D721Med (cell line): ENCODE measurements around the gene LRRC37A3.
A peak's percentile ranks its signal among the peaks of the same experiment; 100 is the strongest.
"Not testable (repeated sequence)": the region's sequence is repeated elsewhere in the genome, so short reads cannot be mapped to it uniquely, and the experiment has no call there.

ENCODE experiments used
- DNase-seq: peaks from one replicate; pipeline ENCODE4 v3.0.0; 2011; ENCODE audit warnings: low spot score; ENCODE audit not compliant: insufficient read length
- FAIRE-seq: peaks from 2 replicates; lab custom pipeline; 2011; peaks lifted over from hg19 to GRCh38; lab: Jason Lieb, UNC
- TF ChIP-seq, protein P1 (sequence below): IDR thresholded peaks from 2 replicates; pipeline ENCODE4 v1.5.1; 2012; ENCODE audit warnings: mild to moderate bottlenecking, control low read depth; ENCODE audit not compliant: insufficient read depth; ENCODE audit errors: missing control alignments

The LRRC37A3 gene

DNA sequence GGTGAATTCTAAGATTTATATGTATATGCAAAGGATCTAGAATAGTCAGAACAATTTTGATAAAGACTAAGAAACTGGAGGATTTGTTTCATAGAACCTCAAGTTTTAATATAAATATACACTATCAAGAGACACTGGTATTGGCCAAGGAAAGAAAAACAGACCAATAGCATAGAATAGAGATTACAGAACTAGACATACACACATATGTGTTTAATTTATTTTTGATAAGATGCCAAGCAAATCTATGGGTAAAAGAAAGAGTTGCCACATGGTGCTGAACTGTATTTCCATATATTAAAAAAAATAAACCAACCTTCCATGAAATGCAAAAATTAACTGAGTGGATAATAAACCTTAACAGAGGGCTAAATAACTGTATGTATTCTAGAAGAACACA lies 27.9 kb upstream of the LRRC37A3 start:
- TF ChIP-seq, protein P1, sequence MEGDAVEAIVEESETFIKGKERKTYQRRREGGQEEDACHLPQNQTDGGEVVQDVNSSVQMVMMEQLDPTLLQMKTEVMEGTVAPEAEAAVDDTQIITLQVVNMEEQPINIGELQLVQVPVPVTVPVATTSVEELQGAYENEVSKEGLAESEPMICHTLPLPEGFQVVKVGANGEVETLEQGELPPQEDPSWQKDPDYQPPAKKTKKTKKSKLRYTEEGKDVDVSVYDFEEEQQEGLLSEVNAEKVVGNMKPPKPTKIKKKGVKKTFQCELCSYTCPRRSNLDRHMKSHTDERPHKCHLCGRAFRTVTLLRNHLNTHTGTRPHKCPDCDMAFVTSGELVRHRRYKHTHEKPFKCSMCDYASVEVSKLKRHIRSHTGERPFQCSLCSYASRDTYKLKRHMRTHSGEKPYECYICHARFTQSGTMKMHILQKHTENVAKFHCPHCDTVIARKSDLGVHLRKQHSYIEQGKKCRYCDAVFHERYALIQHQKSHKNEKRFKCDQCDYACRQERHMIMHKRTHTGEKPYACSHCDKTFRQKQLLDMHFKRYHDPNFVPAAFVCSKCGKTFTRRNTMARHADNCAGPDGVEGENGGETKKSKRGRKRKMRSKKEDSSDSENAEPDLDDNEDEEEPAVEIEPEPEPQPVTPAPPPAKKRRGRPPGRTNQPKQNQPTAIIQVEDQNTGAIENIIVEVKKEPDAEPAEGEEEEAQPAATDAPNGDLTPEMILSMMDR, result no peak
- FAIRE-seq, result no peak
- no peak for DNase-seq

DNA sequence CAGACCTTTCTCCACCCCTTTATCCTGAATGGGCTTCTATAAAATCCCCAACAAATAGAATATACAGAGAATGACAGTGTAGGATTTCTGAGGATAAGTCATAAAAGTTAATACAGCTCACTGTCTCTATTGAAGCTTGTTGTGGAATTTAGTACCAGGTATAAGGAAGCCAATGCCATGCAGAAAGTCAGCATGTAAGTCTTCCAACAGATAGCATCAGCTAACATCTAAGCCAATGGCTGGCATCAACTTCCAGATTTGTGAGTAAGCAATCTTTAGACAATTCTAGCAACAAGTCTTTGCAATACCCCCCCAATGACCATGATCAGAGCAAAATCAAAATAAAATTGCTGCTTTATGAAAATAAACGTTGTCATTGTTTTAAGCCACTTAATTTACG lies 22.5 kb upstream of the LRRC37A3 start:
- FAIRE-seq (no peak), DNase-seq (no peak)
- TF ChIP-seq, protein P1, result no peak

DNA sequence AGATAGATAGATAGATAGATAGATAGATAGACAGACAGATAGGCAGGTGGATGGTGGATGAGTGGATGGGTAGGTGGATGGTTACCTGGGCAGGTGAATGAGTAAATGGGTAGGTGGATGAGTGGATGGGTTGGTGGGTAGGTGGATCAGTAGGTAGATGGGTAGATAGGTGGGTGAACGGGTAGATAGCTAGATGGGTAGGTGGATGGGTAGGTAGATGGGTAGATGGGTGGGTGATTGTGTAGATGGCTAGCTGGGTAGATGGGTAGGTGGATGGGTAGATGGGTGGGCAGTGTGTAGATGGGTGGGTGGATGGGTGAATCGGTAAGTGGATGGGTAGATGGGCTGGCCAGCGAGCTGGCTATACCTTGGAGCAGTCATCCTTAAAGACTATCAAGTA lies 21.8 kb upstream of the LRRC37A3 start:
- FAIRE-seq (no peak), DNase-seq (no peak)
- TF ChIP-seq, protein P1, result no peak

DNA sequence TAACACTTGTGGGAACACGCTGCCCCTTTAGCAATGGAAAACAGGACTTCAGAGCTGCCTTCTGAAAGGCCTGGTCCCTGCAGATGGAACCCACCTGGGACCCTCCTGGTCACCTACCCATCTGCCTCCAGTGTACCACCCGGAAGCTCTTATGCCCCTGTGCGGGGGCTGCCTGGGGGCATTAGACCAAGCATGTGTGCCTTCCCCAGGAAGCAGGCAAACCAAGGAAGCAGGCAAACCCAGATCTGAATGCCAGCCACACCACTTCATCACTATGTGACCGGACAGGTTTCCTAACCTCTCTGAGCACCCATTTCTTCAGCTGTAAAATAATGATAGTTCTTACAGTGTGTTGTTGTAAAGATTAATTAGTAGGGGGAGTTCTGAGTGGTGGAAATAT lies 20.8 kb upstream of the LRRC37A3 start:
- TF ChIP-seq, protein P1, result no peak
- FAIRE-seq (no peak), DNase-seq (no peak)

DNA sequence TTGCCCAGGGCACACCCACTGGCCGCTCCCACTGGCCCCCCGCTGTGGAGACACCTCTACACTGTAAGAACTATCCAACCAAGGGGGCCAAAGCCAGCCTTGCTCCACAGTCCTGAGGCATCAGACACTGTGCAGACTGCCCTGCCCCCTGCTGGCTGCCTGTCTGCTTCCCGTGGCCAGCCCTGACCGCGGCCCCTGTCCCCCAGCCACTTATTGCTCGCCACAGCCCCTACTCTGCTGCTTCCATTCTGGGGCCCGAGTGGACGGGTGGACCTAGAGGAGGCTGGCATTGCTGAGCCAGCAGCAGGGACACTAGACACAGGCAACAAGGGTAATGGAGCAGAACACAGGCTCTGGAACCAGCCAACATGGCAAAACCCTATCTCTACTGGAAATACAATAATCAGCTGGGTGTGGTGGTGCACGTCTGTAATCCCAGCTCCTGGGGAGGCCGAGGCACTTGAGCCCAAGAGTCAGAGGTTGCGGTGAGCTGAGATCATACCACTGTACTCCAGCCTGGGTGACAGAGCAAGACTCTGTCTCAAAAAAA lies 19.7 kb upstream of the LRRC37A3 start:
- TF ChIP-seq, protein P1, result peak; percentile 47
- DNase-seq, result no peak
- no peak for FAIRE-seq

DNA sequence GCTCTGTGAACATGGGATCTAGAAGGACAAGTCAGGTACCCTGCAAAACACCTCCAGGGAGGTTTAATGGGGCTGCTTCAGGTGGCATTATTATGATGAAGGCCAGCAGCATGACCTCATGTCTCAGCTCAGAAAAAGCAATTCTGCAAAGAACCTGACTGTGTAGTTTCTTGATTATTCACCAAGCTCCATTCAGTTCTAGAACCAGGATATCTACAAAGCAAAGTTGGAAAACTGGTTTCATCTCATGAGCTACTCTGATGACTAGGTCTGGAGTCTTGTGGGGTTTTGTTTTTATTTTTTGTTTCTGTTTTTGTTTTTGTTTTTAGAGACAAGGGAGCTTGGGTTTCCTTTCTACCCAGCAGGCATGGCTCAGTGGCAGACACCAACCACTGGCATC lies 19.0 kb upstream of the LRRC37A3 start:
- TF ChIP-seq, protein P1, result no peak
- DNase-seq (no peak), FAIRE-seq (no peak)

DNA sequence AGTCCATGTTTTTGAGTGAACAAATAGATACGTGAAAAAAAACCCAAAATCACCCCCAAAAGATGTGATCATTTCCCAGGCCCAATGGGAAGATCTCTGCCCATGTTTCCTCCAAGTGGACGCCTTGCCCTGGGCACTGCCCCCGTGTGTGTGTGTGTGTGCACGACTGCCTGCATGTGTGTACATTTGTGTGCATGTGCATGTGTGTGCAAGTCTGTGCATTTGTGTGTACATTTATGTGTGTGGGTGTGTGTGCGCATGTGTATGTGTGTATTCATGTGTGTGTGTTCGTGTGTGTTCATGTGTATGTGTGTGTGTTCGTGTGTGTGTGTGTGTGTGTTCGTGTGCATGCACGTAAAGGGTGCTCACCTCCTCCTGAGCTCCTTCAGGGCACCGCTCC lies 16.8 kb upstream of the LRRC37A3 start:
- TF ChIP-seq, protein P1, result no peak
- FAIRE-seq (no peak), DNase-seq (no peak)

DNA sequence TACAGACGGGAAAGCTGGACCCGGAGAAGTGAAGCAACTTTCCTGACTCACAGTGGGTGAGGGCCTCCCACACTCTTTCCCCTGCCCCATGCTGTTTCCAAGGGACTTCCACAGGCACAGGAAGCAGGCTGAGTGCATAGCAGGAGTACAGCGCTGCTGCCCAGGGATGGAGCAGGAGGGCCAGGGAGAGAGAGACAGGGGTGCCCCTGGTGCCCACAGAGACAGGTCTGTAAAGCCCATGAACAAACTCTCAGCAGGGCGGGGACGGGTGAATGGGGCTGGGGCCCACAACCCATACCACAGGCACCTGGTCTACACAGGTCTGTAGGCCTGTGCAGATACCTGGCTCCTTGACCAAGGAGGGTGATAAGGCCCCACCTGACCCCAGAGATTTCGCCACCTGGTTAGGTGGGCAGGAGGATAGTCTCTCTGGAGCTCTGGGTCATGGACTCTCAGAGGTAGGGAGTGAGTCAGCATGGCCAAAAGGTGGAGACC lies 15.1 kb upstream of the LRRC37A3 start:
- not testable (repeated sequence) for FAIRE-seq, DNase-seq

DNA sequence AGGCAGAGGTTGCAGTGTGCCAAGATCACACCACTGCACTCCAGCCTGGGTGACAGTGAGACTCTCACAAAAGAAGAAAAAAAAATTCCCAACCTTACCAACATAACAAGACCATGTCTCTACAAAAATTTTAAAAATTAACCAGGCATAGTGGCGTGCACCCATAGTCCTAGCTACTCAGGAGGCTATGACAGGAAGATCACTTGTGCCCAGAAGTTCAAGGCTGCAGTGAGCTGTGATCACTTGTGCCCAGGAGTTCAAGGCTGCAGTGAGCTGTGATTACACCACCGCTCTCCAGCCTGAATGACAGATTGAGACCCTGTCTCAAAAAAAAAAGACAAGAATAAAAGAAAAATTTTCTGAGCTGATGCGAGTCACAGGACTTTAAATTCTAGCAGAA lies 13.6 kb upstream of the LRRC37A3 start:
- not testable (repeated sequence) for DNase-seq, FAIRE-seq

DNA sequence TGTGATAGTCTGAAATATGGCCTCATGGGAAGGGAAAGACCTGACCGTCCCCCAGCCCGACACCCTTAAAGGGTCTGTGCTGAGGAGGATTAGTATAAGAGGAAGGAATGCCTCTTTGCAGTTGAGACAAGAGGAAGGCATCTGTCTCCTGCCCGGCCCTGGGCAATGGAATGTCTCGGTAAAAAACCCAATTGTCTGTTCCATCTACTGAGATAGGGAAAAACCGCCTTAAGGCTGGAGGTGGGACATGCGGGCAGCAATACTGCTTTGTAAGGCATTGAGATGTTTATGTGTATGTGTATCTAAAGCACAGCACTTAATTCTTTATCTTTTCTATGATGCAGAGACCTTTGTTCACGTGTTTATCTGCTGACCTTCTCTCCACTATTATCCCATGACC lies 11.1 kb upstream of the LRRC37A3 start:
- DNase-seq, FAIRE-seq: not testable (repeated sequence)
